Hematopoietic multipotent progenitor cell (in vitro differentiated cells): Measurements from ENCODE around the gene OR4X2. TPM values are rescaled to one million over a fixed set of nuclear protein-coding genes. Genes with fewer than 3 reads are reported as not detected.
"Not testable (repeated sequence)": the region's sequence is repeated elsewhere in the genome, so short reads cannot be mapped to it uniquely, and the experiment has no call there.

Source experiments
- DNase-seq, 3 donors: peaks; one replicate each; pipeline ENCODE4 v3.0.0-alpha.2; 2011 to 2015; ENCODE audit warnings: low read depth in 2 of 3, low spot score in 2 of 3
- total RNA-seq: library from RNA; depleted of rRNA; stranded (reverse); fragments of >200 nt; gene quantifications from one replicate; pipeline ENCODE4 v1.2.3, GENCODE V29; 2012

The OR4X2 gene
- total RNA-seq, result not detected

GRCh38 chr11:48244804-48245203 lies at the start of gene OR4X2:
TSS of gene OR4X2 (plus strand) at chr11:48245104. CDS start at chr11:48245104, 0 bp downstream.
- no peak for DNase-seq

DNA sequence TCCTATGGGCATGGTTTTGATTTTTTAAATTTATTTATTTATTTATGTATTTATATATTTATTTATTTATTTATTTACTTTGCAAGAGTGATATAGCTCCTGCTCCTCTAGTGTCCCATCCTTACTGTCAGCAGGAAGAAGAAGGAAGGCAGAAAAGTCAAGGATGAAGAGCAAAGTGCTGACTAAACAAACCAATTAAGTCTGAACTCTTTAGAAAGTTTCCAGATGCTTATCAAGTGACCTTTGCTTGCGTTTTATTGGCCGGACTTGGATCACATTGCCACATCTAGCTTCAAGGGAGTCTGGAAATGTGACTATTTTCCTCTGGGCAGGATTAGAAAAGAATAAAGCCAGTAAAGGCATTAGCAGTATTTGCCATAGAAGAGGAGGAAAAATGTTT lies 37.0 kb upstream of the OR4X2 start:
- DNase-seq, result no peak

- DNase-seq, result peak in 1 of 3 donors; percentile 0
Measured at GRCh38 chr11:48210052-48210451, 34.9 kb upstream of the OR4X2 start.

DNA sequence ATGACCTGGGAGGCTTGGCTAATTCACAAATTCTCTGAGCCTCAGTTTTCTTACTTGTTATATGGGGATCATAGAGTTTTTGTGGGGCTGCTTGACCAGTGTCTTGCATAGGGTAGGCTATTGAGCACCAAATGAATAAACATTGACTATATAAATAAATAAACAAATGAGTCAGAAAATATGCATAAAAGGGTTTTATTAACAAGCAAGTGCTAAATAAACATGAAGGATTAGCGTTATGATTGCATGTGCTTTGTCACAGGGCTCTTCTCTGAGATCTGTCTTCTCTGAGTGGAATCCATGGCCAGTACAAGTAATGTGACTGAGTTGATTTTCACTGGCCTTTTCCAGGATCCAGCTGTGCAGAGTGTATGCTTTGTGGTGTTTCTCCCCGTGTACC lies 28.4 kb upstream of the OR4X2 start, which contains the start of gene OR4B1:
TSS of gene OR4B1 (plus strand) at position 301 of the 400 bp plus-strand sequence. CDS start at position 301, 0 bp downstream.
- DNase-seq, result no peak

GRCh38 chr11:48228761-48229160 lies 16.1 kb upstream of the OR4X2 start:
- no peak for DNase-seq

DNA sequence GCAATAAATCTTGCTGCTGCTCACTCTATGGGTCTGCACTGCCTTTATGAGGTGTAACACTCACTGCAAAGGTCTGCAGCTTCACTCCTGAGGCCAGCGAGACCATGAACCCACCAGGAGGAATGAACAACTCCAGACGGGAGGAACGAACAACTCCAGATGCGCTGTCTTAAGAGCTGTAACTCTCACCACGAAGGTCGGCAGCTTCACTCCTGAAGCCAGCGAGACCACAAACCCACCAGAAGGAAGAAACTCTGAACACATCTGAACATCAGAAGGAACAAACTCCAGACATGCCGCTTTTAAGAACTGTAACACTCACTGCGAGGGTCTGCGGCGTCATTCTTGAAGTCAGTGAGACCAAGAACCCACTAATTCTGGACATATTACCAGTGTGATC lies 14.8 kb upstream of the OR4X2 start:
- DNase-seq, result not testable (repeated sequence)

DNA sequence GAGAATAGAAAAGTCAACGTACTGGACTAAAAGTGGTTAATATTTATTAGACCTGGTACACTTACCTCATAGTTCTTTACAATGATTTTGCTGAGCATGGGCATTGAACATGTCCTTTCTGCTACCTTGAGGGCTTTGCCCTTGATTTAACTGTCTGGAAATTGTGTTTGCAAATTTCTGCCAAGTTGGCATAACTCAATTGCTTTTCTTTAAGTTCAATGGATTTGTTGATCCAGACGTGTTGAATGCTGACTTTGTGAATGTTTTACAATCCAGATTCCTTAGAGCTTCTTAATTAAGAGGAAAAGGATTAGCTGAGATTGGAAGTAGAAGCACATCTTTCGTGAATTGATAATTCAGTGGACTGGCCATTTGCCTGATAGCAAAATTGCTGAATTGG lies 7.2 kb upstream of the OR4X2 start:
- DNase-seq, result no peak

GRCh38 chr11:48242501-48242900 lies 2.4 kb upstream of the OR4X2 start:
- DNase-seq, result no peak

GRCh38 chr11:48248902-48249301 lies 4.0 kb downstream of the OR4X2 start:
- DNase-seq, result no peak

- no peak for DNase-seq
Measured at GRCh38 chr11:48261600-48261999, 16.7 kb downstream of the OR4X2 start.

GRCh38 chr11:48263423-48263911 lies 18.6 kb downstream of the OR4X2 start, which contains the start of gene OR4X1:
TSS of gene OR4X1 (plus strand) at chr11:48263861. CDS start at chr11:48263861, 0 bp downstream.
- DNase-seq, result no peak

DNA sequence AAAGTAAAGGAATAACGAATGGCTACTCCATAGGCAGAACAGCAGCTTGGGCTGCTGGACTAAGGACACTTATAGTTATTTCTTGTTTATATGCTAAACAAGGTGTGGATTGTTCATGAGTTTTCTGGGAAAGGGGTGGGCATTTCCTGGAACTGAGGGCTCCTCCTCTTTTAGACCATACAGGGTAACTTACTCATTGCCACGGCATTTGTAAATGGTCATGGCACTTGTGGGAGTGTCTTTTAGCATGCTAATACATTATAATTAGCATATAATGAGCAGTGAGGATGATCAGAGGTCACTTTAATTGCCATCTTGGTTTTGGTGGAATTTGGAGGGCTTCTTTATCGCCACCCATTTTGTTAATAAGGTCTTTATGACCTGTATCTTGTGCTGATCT lies 25.7 kb downstream of the OR4X2 start:
- DNase-seq, result no peak

- DNase-seq, result no peak
Measured at GRCh38 chr11:48272606-48273005, 27.7 kb downstream of the OR4X2 start.

Other genes starting within 250 kb of the OR4X2 start
- gene OR4B1, start 28.3 kb upstream of the OR4X2 start, total RNA-seq, result not detected
- gene OR4X1, start 18.8 kb downstream of the OR4X2 start, total RNA-seq, result not detected
- gene OR4S1, start 61.1 kb downstream of the OR4X2 start, total RNA-seq, result under 0.01 TPM
- gene OR4C3, start 79.8 kb downstream of the OR4X2 start, total RNA-seq, result not detected
- gene OR4C5, start 121.4 kb downstream of the OR4X2 start, total RNA-seq, result not detected
- under 0.01 TPM for gene OR4A47, start 243.7 kb downstream of the OR4X2 start, total RNA-seq